ENCODE results near the gene POU4F1. TPM values are rescaled to one million over a fixed set of nuclear protein-coding genes. Genes with fewer than 3 reads are reported as not detected.
A peak's percentile ranks its signal among the peaks of the same experiment; 100 is the strongest.

Gene POU4F1
- total RNA-seq, 1 donor from 2014 or later: not detected

DNA sequence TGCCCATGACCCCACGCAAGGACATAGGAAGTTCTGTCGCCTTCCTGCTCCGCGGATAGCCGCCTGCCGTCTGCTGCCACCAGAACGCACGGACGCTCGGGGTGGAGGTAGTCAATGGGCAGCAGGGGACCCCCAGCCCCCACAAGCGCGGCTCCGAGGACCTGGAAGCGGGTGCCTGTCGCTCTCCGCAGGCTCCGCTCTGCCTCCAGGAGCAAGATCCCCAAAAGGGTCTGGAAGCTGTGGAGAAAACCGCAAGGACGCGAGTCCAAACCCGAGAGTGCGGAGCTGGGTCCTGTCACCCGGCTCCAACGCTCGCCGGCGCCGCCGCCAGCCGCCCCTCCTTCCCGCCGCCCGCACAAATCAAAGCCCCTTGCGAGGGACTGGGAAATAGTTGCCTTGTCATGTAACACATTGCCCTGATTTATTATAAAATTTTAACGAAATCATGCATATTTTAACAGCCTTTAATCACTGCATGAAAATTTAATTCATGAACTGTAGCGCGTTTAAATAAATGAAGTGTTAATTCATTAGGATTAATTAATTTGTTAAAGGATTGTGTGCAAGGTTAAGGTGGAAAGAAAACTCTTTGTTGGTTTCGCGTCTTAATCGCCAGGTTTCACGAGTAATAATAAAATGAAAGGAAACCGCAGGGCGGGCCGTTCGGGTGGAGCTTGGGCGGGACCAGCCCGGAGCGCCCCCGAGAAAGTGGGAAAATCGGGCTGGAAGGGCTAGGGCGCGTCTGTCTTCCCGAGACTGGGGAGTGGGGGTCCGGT lies 5.5 kb upstream of the POU4F1 start:
- intact Hi-C loops (cut with DNase I): no loop called here
- DNase-seq: no peak
- Histone ChIP-seq H3K9me3 (no peaks in the 10 kb centered on the region), H3K27me3 (peaks cover 74% of the 10 kb centered on the region), H3K36me3 (no peaks in the 10 kb centered on the region), H3K4me1 (peaks cover 29% of the 10 kb centered on the region), H3K4me3 (peak overlapping the region; percentile 56), H3K27ac (no peak overlapping the region)
- ATAC-seq: peak; percentile 21
- TF ChIP-seq, protein P1, sequence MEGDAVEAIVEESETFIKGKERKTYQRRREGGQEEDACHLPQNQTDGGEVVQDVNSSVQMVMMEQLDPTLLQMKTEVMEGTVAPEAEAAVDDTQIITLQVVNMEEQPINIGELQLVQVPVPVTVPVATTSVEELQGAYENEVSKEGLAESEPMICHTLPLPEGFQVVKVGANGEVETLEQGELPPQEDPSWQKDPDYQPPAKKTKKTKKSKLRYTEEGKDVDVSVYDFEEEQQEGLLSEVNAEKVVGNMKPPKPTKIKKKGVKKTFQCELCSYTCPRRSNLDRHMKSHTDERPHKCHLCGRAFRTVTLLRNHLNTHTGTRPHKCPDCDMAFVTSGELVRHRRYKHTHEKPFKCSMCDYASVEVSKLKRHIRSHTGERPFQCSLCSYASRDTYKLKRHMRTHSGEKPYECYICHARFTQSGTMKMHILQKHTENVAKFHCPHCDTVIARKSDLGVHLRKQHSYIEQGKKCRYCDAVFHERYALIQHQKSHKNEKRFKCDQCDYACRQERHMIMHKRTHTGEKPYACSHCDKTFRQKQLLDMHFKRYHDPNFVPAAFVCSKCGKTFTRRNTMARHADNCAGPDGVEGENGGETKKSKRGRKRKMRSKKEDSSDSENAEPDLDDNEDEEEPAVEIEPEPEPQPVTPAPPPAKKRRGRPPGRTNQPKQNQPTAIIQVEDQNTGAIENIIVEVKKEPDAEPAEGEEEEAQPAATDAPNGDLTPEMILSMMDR (IDR thresholded peaks at IDR 0.05): no peak

DNA sequence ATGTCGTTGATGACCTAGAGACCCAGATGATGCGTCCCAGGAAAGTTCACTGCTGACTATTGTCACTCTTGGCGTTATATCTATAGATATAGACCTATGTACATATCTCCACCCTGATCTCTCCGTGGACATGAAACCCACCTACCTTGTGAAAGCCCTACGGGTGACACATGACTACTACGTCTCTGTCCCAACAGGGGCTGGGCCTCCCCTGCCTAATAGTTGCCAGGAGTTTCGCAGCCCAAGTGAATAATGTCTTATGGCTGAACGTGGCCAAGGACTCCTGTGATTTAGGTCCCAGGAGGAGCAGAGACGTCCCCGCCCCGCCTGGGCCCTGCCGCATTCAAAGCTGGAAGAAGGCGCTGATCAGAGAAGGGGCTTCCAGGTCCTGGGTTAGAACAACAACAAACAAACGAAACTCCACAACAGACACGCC lies 4.9 kb upstream of the POU4F1 start:
- Histone ChIP-seq H3K27me3 (peaks cover 80% of the 10 kb centered on the region), H3K9me3 (no peaks in the 10 kb centered on the region), H3K4me3 (peak overlapping the region; percentile 56), H3K27ac (no peak overlapping the region), H3K36me3 (no peaks in the 10 kb centered on the region), H3K4me1 (peaks cover 33% of the 10 kb centered on the region)
- no peak for ATAC-seq
- DNase-seq: no peak
- TF ChIP-seq, protein P1 (IDR thresholded peaks at IDR 0.05): no peak
- intact Hi-C loops (cut with DNase I): no loop called here

GRCh38 chr13:78607409-78608251 lies 4.3 kb upstream of the POU4F1 start:
- Histone ChIP-seq H3K36me3 (no peaks in the 10 kb centered on the region), H3K4me3 (no peak overlapping the region), H3K27me3 (peaks cover 87% of the 10 kb centered on the region), H3K9me3 (no peaks in the 10 kb centered on the region), H3K4me1 (peaks cover 33% of the 10 kb centered on the region), H3K27ac (no peak overlapping the region)
- ATAC-seq: peak; percentile 14
- DNase-seq: no peak
- intact Hi-C loops (cut with DNase I): no loop called here
- TF ChIP-seq, protein P1 (IDR thresholded peaks at IDR 0.05): no peak

DNA sequence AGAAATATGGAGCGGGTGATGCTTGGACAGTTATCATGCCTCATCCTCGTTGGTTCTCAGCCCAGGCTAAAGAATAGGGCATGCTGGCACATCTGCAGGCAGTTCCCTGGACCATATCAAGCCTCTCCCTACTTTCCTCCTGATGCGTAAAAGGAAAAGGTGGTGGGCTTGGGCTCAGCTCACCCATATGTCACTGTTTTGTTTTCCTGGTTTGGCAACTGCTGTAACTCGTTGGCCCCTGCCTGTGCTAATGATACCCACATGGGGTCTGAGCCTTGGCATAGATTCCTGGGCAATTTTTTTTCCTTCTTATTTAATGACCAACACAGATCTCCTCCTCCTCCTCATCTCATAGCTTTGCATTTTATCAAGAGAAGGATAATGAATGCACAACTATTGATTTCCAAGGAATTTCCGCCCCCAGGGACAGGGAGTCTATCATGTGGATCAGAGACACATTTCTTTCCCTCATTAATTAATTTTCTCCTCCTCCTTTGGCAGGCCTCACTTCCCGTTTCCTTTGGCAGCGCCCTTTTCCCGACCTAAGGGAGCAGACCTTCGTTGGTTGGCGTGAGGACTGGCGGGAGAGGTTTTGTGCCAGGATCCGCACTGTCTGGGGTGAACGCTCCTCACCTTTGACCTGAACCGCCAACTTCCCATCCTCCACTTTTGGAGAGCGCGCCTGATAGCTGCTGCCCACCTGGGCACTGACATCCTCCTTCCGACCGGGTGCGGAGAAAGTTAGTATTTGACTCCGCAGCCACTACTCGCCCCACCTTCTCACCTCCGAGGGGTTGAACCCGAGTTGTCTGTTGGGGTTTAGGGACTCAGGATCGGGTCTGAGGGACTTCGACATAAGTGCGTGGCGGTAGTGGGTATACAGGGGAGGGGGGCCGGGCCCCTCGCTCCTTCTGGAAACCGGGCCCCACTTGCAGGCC lies 3.4 kb upstream of the POU4F1 start:
- Histone ChIP-seq H3K27ac (no peak overlapping the region), H3K9me3 (no peaks in the 10 kb centered on the region), H3K4me1 (peaks cover 33% of the 10 kb centered on the region), H3K27me3 (peaks cover 90% of the 10 kb centered on the region), H3K4me3 (no peak overlapping the region), H3K36me3 (no peaks in the 10 kb centered on the region)
- TF ChIP-seq, protein P1 (IDR thresholded peaks at IDR 0.05): no peak
- no peak for ATAC-seq
- DNase-seq: no peak
- intact Hi-C loops (cut with DNase I): no loop called here

Measured in upper lobe of right lung (tissue), 1 donor.